NT2/D1 (cell line): ENCODE measurements around the gene ARHGAP22.

ENCODE experiments used
- DNase-seq: peaks from one replicate; pipeline ENCODE4 v3.0.0-alpha.2; 2011; ENCODE audit warnings: low read depth, low spot score
- H3K27me3 ChIP-seq: 2 replicates; pipeline ENCODE4 v1.6.0; 2011; ENCODE audit warnings: mild to moderate bottlenecking; ENCODE audit not compliant: insufficient read length, insufficient read depth
- H3K36me3 ChIP-seq: 2 replicates; pipeline ENCODE4 v1.6.1; 2011; ENCODE audit warnings: mild to moderate bottlenecking, low read length, mixed read lengths; ENCODE audit not compliant: insufficient read depth, insufficient read length
- H3K4me1 ChIP-seq: 2 replicates; pipeline ENCODE4 v1.5.1; 2011; ENCODE audit not compliant: insufficient read depth, insufficient read length
- H3K4me3 ChIP-seq: 2 replicates; pipeline ENCODE4 v1.5.1; 2011; ENCODE audit warnings: low read depth; ENCODE audit not compliant: insufficient read length
- H3K9ac ChIP-seq: 2 replicates; pipeline ENCODE4 v1.6.0; 2011; ENCODE audit warnings: low read depth; ENCODE audit not compliant: insufficient read length
- H3K9me3 ChIP-seq: 2 replicates; pipeline ENCODE4 v1.5.1; 2011; ENCODE audit warnings: mild to moderate bottlenecking, low read length; ENCODE audit not compliant: insufficient read depth
- SUZ12 ChIP-seq: IDR thresholded peaks from 2 replicates; pipeline ENCODE4 v1.6.1; 2011; ENCODE audit not compliant: insufficient read length, insufficient read depth; ENCODE audit errors: extremely low read depth
- YY1 ChIP-seq: IDR thresholded peaks from 2 replicates; pipeline ENCODE4 v1.6.1; 2011; ENCODE audit not compliant: insufficient read length, insufficient read depth
- ZNF274 ChIP-seq: IDR thresholded peaks from 2 replicates; pipeline ENCODE4 v1.6.1; 2011; ENCODE audit warnings: mild to moderate bottlenecking, low read depth, low read length

The ARHGAP22 gene

DNA sequence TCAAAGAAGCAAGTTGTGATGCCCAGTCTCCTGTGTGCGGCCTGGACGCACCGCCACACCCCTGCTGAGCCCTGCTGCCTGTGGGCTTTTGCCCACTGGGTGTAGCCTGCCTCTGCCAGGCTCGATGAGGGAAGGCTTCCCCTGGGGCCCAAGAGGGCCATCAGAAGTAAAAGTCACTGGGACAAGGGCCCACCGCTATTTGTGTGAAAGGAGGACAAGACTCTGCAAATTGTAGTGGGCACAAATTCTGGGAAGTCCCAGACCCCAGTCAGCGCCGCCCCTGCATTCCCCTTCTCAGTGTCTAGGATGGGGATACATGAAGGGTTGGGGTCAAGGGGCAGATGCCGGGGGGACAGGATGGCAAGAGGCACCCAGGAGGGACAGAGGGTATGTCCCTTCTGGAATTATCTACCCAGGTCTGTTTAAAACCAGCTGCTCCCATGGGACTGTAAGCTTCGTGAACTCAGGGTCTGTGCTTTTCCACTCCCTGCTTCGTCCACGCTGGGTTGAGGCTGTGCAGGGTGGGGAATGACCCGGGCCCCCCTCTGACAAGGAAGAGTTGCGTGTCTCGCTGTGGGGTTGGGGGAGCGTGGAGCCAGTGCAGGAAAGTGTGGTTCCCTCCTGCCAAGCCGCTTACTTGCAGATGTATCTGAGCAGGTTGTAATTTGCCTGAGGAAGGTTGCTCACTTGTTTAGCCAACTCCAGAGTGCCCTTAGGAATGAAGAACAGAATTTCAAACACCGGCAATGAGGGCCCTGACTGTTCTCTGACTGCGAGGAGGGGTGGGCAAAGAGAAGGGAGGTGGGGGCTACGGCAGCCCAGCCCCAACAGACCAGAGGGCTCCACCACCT is 151.2 kb downstream of the ARHGAP22 start:
- DNase-seq = no peak
- peaks cover 18% of the 10 kb centered on the region for H3K36me3 ChIP-seq
- no peak overlapping the region for H3K9ac ChIP-seq
- no peaks in the 10 kb centered on the region for H3K27me3 ChIP-seq
- no peaks in the 10 kb centered on the region for H3K9me3 ChIP-seq
- TF ChIP-seq YY1 (no peak), ZNF274 (no peak), SUZ12 (no peak)
- H3K4me1 ChIP-seq = no peaks in the 10 kb centered on the region
- H3K4me3 ChIP-seq = no peak overlapping the region

DNA sequence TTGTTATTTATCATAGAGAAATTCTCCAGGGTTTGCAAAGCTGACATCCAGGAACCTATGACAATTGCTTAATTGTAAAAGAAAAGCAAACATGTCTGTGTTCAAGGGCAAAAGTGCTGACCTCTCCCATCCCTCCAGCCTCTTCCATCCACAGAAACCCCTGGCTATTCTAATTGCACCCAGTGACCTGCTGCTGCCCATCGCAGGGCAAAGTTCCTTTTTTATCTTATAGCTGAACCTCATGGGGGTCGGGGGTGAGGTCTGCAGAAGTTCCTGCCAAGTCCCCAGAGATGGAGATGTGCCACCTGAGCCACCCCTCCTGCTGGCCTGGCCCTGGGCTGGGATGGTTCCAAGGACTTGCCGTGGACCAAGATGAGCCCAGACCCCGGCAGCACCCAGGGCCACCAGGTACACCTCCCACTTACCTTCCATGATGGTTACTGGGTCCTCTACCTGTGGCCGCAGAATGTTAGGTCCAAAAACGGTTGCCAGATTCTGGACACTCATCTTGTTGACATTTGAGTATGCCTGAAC is 151.9 kb downstream of the ARHGAP22 start:
- peaks cover 18% of the 10 kb centered on the region for H3K36me3 ChIP-seq
- no peaks in the 10 kb centered on the region for H3K27me3 ChIP-seq
- H3K4me1 ChIP-seq = no peaks in the 10 kb centered on the region
- no peak overlapping the region for H3K9ac ChIP-seq
- TF ChIP-seq SUZ12 (no peak), YY1 (no peak), ZNF274 (no peak)
- no peak for DNase-seq
- no peaks in the 10 kb centered on the region for H3K9me3 ChIP-seq
- H3K4me3 ChIP-seq = no peak overlapping the region

- no peak for TF ChIP-seq SUZ12
- TF ChIP-seq ZNF274 = no peak
- TF ChIP-seq YY1 = no peak
Observed at GRCh38 chr10:48451969-48452878, 152.6 kb downstream of the ARHGAP22 start.

DNA sequence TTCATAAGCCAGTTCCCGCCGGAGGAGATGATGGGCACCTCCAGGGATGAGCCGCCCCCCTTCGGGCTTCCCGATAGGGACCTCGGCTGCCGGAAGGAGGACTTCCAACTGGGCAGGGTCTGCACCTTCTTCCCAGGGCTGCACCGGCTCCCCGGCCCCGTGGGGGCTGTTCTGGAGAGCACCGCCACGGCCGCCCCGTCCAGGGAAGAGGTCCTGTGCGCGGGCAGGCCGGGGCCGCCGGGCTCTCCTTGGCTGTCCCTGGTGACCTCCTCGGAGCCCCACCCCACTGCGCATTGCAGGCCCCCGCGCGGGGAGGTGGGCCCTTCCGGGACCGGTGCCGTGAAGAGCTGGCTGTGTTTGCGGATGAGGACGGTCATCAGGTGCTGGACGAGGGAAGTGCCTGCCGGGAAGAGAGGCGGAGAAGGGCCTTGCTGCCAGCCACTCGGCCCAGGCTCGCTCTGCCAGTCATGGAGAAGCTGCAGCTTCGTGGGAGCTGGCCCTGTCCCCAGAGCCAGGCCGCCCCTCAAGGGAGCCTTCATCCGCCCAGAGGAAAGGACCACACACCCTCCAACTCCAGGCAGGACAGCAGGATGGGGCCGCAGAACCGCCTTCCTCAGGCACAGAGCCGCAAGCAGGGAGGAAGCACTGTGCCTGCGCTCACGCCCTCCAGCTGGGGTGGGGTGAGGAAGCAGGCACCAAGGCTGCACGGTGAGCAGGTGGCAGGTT is 154.0 kb downstream of the ARHGAP22 start:
- no peak for DNase-seq
- H3K9ac ChIP-seq = no peak overlapping the region
- H3K9me3 ChIP-seq = no peaks in the 10 kb centered on the region
- H3K27me3 ChIP-seq = no peaks in the 10 kb centered on the region
- TF ChIP-seq YY1 = no peak
- H3K4me3 ChIP-seq = no peak overlapping the region
- H3K4me1 ChIP-seq = no peaks in the 10 kb centered on the region
- H3K36me3 ChIP-seq = peaks cover 21% of the 10 kb centered on the region

More at GRCh38 chr10:48451969-48452878, 152.6 kb downstream of the ARHGAP22 start:
- Histone ChIP-seq H3K9ac (no peak overlapping the region), H3K27me3 (no peaks in the 10 kb centered on the region), H3K4me3 (no peak overlapping the region), H3K4me1 (no peaks in the 10 kb centered on the region), H3K36me3 (peaks cover 18% of the 10 kb centered on the region), H3K9me3 (no peaks in the 10 kb centered on the region)
- no peak for DNase-seq

DNA sequence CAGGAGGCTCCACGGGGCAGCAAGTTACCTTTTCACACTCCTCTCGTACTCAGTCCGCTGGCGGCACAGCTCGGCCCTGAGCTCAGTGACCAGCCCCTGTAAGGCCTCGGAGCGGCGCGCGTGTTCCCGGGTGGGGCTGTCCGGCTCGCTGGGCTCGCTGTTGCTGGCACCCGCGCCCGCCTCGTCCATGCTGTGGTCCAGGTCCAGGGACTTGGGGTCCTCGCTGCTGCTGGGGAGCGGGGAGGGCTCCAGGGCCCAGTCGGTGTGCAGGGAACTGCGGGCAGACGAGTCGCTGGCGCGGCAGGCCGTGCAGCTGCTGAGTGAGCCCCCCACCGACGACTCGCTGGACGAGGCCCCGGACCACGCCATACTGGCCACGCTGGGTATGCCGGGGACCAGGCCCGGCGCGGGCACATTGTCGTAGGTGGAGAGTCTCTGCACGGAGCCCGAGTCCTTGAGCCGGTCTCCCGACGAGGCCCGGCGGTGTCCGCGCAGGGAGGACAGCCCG is 154.6 kb downstream of the ARHGAP22 start:
- Histone ChIP-seq H3K27me3 (no peaks in the 10 kb centered on the region), H3K9ac (no peak overlapping the region), H3K4me3 (no peak overlapping the region), H3K9me3 (no peaks in the 10 kb centered on the region), H3K4me1 (no peaks in the 10 kb centered on the region), H3K36me3 (peaks cover 26% of the 10 kb centered on the region)
- TF ChIP-seq SUZ12 (no peak), YY1 (no peak), ZNF274 (no peak)
- no peak for DNase-seq

DNA sequence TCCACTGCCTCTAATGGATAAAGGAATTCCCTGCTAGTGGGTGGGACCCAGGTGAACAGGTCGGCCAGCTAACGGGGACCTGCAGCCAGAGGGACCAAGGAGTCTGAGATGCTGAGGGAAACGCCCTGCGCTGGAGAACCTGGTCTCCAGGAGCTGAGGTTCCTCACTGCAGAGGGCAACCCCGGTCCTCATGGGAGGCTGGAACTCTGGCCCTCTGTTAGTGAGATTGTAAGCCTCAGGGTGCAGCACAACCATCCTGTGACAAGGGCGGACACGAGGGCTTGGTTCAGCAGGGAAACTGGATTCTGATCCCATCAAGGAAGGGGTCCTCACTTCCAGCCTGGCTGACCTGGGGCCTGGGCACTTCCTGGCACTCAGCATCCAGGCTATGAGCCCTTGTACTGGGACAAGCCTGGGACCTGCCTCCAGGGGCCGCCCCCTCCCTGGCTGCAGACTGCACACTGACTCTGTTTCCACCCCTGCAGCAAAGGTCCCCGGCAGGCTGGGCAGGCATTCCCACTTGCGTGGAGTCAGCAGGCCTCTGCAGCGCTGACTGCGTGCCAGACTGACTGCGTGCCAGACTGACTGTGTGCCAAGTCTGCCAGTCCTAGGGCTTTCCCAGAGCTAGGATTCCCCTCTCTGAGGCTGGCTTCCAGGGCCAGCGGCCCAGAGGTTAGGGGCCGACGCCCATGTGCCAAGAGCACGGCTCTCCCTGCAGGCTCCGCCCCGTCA is 155.2 kb downstream of the ARHGAP22 start:
- H3K36me3 ChIP-seq = peaks cover 26% of the 10 kb centered on the region
- no peak for DNase-seq
- H3K9ac ChIP-seq = no peak overlapping the region
- H3K4me1 ChIP-seq = no peaks in the 10 kb centered on the region
- H3K27me3 ChIP-seq = no peaks in the 10 kb centered on the region
- H3K4me3 ChIP-seq = no peak overlapping the region
- H3K9me3 ChIP-seq = no peaks in the 10 kb centered on the region
- no peak for TF ChIP-seq ZNF274
- TF ChIP-seq YY1 = no peak
- no peak for TF ChIP-seq SUZ12
